Left kidney (tissue), 2 donors: ENCODE data around the gene CCDC142. TPM values are rescaled to one million over a fixed set of nuclear protein-coding genes. Genes with fewer than 3 reads are reported as not detected.

Source experiments
- DNase-seq: peaks from one replicate; pipeline ENCODE4 v3.0.0-alpha.2; 2013
- polyA plus RNA-seq: library from polyadenylated mRNA; unstranded; fragments of 120-200 nt; gene quantifications from one replicate; pipeline ENCODE4 v1.2.1, GENCODE V29; 2013; ENCODE audit not compliant: insufficient read length

Gene CCDC142
- polyA plus RNA-seq, 1 donor, result 15.8 TPM

- DNase-seq, result no peak
These were observed 31.8 kb upstream of the CCDC142 start, which contains the start of gene TLX2 for GRCh38 chr2:74514368-74515270. TLX2 (plus strand) TSS chr2:74514450; CDS start chr2:74514807, 357 bp downstream.

DNA sequence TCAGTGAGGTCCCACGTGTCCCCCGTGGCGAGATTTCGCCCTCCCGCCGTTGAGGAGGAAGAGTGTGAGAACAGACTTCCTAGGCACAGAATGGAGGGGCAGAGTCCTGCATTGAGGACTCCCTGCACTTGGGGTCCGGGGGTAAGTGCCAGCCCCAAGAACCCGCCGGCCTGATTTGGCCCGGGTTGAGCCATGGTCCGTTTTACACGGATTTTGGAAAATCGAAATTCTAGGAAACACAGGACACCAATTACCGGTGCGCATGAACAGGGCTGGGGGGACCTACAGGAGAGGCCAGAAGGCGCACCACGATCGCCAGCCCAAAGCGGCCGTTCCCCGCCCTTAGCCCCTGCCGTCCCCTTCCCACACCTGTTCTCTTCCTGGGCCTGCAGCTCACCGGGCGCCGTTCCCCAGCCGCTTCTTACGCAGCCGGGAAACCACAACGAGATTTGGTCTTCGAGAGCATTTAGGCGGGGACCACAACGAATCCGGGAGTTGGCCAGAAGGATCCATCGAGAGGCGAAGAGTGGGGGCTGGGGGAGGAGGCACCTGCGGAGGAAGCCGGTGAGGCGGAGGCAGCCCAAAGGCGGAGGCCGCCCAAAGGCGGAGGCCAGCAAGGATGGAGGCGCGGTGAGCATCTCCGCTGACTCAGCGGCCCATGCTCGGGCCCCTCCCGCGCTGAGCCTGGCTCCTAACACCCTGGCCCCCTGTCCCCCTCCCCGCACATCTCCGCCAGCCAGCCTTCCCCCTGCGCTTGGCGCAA lies 31.0 kb upstream of the CCDC142 start:
- DNase-seq, result no peak

DNA sequence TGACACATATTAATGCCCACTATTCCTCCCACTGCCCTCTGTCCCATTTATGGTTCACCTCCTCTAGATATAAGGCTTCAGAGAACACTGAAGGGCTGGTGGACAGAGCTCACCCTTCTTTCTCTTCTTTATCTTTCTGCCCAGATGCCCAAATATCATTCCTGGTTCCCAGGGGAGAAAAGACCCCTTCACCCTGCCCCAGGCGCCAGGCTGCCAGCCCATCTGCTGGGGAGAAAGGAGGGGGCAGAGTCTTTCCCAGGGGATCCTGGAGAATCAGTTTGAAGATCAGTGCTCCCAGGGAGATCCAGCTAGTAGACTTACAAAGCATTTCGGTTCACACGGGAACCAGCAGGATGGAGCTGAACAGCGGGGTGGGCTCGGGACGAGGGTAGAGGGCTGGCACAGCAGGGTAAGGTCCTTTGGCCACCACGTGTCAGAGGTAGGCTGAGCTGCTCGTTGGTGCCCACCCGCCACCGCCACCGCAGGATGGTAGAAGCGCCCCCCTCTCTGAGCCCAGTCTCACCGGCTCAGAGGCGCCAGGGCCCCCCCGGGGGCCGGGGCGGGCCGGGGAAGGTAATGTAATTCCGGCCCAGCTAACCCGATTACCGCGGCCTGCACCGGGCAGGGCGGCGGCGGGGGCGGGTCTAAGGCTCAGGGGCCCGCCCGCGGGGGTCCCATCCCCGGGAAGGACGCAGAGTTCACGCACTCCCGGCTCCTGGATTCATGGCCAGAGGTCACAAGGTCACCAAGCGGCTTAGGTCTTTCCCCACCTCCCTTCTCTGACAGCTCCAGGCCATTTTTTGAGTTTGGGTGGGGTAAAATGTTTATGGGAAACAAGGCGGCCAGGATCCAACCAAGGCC lies 30.2 kb upstream of the CCDC142 start:
- no peak for DNase-seq

- DNase-seq, result no peak
These were observed 28.5 kb upstream of the CCDC142 start for GRCh38 chr2:74511104-74511989.

- DNase-seq, result no peak
These were observed 27.5 kb upstream of the CCDC142 start for GRCh38 chr2:74510272-74510671.

- DNase-seq, result no peak
These were observed 25.2 kb upstream of the CCDC142 start for GRCh38 chr2:74507926-74508520.

- DNase-seq, result peak; percentile 99
These were observed 24.5 kb upstream of the CCDC142 start, which contains the start of gene PCGF1 for GRCh38 chr2:74507145-74507925. PCGF1 (minus strand) TSS chr2:74507695; CDS start chr2:74507668, 27 bp downstream.

DNA sequence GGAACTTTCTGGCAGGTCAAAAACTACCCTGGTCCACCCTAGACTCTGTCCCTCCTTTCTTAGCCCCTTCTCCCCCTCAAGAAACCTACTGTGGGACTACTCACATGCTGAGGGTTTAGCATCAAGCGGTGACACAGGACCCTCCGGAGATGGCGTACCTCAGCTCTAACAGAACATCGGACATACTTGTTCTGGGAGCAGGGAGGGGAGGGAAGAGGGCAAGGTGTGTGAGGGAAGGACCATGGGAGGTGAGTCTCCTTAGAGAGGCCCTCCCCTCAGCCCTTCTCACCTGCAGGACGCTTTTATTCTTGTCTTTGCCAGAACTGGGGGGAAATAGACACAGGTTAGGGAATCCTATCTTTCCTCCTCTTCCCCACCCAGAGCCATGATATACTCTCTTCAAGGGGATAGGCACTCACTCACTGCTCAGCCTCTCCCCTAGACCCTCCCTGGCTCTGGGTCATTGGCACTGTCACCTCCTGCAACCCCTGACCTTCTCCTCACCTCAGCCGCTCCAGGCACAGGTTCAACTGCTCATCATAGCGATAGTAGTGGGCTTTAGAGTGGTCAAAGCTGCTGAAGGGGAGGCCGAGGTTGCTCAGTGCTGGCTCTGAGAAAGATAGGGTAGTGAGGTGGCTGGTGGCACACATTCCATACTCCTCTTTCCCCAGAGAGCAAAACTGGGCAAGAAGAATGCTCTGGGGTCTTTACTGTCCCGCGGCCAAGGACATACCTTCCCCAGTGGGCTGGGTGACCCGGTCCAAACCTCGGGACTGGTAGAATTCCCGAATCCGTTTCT lies 22.8 kb upstream of the CCDC142 start:
- DNase-seq, result no peak

GRCh38 chr2:74504591-74504990 lies 21.8 kb upstream of the CCDC142 start:
- DNase-seq, result no peak

DNA sequence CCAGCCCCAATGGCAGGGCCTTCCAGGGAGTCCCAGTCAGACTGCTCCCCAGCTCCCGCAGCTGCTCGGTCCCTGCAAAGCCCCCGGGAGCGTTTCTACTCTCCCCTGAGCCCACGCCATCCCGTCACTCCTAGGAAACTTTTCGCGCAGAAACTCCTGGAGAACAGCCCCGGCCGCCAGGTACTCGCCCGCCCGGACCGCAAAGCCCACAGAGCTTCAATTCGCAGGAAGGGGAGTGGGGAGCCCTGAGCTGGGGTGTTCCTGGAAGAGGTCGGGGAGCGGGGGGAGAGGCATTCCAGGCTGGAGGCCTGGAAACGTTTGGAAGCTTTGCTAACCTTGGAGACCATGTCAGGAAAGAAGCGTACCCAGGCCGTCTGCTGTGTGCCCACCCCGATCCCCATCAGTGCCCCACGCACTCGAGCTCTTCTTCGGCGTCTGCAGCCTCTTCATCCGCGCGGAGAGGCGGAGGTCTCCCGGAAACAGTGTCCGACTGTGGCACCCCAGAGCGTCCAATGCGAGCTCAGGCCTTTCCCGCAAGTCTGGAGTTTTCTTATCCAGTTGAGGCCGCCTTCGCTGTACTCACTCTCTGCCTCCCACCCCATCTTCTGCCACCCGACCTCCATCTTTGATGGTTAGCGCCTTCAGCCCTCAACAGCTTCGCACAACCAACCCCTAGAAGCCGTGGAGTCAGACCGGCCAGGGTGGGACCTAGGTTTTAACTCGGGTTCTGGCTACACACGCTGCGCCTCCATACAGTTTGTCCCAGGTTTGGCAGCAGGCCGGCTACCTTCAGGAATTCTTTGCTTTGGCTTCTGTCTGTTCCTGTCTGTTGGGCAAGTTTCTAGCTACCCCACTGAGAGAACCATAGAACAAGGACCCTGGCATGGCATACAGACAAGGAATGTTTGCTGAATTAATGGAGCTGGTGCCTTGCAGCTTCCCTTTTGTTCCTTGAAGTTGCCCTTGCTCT lies 21.0 kb upstream of the CCDC142 start:
- no peak for DNase-seq

GRCh38 chr2:74502720-74503505 lies 20.1 kb upstream of the CCDC142 start:
- DNase-seq, result no peak

DNA sequence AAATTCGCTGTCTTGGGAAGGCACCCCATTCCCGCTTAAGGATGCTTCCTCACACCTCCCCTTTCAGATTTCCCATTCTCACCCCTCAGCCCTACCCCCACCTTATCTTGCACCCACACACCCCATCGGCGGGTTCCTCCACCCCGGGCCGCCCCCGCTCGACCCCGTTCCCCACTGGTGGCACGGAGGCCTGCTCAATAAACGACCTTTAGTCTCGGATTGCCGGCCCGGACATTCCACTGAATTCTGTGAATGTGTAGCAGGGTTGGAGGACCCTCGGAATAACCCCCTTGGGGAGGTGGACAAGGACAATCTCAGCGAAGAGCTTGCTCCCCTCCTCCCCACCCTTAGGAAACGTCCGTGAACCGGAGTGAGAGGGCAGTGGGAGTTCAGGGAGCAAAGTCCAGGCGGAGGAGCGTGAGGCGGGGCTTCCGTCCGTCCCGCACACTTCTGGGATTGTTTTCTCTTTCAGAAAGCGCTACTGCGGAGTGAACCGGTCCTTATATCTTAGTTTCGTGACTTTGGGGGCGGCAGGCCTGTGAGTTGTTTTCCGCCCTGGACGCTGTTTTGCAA lies 19.4 kb upstream of the CCDC142 start:
- DNase-seq, result no peak

DNA sequence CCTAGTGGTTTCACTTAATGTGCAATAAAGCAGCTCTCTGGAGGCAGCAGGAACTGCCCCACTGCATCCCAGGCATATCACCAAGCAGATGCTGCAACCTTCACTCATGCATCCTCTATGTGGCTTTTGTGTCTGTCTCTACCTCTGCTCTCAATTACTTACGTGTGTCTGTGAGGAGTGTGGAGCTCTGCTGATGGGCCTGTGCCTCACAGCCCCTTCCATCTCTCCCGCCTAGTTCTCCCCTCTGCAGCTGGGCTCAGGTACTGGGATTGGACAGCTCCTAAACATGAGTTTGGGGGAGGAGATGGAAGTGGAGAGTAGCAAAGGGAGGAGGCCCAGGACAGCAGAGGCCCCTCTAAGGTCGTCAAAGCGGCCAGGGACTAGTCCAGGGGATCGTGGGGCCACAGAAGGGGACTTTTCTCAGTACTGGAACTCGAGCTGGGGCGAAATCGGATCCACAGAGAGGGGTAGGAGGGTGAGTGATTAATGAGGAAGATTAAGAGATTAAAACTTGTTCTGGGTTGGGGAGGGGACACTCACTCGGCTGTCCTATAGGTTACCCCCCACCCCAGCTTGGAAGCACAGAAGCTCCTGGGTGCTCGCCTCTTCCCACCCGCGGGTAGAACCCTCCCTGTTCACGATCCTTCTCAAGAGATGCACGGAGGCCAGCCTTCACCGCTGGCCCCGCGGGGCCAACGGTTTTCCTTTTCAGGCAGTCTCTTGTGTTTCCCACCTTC lies 18.7 kb upstream of the CCDC142 start:
- no peak for DNase-seq

- no peak for DNase-seq
These were observed 17.8 kb upstream of the CCDC142 start for GRCh38 chr2:74500578-74500946.

DNA sequence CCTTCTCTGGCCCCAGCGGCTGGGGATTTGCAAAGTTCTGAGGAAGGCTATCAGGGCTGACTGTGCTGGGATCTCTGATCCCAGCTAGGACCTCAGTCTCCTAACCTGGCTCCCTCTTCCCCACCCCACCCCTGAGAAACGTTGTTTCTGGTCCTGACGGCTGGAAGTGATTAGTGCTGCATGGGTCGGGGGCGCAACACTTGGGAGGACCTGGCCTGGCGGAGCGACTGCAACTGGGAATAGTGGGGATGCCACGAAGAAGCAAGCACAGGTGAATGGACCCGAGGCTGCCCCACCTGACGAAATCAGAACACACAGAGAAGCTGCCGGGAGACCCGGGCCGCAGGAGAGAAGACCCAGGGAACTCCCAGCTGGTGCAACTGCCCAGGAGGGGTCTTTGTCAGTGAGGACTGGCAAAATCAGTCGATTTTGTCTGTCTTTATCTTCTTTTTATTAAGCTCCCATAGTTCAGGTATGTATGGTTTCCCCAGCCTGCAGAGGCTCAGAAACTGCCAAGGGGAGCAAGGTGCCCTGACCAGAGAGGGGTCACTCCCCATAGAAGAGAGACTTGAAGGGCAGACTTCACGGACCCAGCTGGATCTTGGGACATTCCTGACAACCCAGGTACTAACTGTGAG lies 17.3 kb upstream of the CCDC142 start:
- DNase-seq, result no peak
